ENCODE measurements around the gene WFS1.

GRCh38 chr4:6307230-6307629 lies 37.6 kb downstream of the WFS1 start:
- TF ChIP-seq CTCF (IDR thresholded peaks at IDR 0.05), result no peak
- no peak for TF ChIP-seq POLR2A (IDR thresholded peaks at IDR 0.05)

Measured in right lobe of liver (tissue), 4 donors.